Fibroblast of peridontal ligament (primary cell): ENCODE results near the gene PTPRF.

ENCODE experiments used
- DNase-seq: peaks from one replicate; pipeline ENCODE4 v3.0.0-alpha.2; 2010; ENCODE audit errors: extremely low read depth

The PTPRF gene

DNA sequence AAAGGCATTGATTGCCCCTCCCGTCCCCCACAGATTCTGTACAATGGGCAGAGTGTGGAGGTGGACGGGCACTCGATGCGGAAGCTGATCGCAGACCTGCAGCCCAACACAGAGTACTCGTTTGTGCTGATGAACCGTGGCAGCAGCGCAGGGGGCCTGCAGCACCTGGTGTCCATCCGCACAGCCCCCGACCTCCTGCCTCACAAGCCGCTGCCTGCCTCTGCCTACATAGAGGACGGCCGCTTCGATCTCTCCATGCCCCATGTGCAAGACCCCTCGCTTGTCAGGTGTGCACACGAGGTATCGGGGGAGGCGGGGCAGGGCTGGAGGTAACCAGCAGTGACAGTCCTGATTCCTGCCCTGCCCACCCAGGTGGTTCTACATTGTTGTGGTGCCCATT, 74.5 kb downstream of the PTPRF start:
- no peak for DNase-seq

DNA sequence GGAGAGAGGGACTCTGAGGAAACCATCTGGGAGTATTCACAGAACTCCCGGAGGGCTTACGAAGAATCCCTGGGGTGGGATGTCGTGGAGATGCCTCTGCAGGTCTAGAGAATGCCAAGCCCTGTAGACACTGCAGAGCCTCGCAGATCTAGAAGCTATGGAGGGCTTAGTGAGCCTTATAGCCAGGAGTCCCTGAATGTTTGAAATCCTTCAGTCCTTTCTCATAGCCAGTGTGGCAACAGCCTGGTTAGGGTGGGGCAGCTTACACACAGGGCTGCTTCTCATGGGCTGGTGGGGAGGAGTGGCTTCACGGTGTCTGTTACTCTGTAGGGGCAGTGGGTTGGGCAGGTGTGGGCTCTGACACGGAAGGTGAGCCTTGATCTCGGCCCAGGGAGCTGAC, 75.1 kb downstream of the PTPRF start:
- DNase-seq: no peak

- no peak for DNase-seq
Observed at GRCh38 chr1:43606624-43607023, 75.9 kb downstream of the PTPRF start.

DNA sequence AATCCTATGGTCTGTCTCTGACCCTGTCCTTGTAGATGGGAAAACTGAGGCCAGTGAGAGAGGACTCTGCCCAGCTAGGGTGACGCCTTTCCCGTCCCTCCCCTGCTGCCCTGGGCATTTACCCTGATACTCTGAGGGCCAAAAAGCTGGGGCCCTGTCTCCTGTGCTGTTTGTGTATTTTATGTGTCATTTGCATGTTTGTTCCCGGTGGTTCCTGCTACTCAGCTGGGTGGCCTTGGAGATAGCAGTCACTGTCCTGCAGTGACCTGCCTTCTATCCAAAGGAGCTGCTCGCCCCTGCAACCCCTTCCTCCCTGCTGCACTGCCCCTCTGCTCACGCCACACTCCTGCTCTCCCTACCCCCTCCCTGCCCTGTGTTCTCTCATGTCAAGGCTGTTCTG, 78.1 kb downstream of the PTPRF start:
- DNase-seq: no peak

DNA sequence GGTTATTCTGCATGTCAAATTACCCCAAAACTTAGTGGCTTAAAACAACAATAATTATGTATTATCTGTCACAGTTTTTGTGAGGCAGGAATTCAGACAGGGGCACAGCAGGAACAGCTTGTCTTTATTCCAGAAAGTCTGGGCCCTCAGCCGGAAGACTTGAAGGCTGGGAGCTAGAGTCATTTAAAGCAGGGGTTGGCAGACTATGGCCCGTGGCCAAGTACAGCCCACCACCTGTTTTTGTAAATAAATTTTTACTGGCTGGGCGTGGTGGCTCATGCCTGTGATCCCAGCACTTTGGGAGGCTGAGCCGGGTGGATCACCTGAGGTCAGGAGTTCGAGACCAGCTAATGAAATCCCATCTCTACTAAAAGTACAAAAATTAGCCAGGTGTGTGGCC, 79.7 kb downstream of the PTPRF start:
- no peak for DNase-seq

GRCh38 chr1:43611950-43612349, 81.3 kb downstream of the PTPRF start:
- no peak for DNase-seq

DNA sequence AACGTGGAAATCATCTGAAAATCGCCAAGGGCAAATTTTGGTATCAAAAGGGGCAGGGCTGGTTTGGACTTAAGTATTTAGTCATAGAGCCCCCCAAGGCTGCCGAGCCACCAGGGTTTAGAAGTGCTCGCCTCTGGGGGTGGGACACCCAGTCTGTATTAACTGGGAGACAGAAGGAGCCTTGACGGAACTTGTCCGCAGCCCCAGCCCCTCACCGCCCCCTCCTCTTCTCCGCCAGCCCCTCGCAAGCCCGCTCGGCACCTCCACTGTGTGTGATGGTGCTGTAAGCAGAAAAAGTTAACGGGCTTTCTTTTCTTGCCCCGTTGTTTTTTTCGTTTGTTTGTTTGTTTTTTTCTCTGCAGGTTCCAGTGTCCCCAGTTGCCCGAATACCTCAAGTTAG, 81.7 kb downstream of the PTPRF start:
- no peak for DNase-seq

DNA sequence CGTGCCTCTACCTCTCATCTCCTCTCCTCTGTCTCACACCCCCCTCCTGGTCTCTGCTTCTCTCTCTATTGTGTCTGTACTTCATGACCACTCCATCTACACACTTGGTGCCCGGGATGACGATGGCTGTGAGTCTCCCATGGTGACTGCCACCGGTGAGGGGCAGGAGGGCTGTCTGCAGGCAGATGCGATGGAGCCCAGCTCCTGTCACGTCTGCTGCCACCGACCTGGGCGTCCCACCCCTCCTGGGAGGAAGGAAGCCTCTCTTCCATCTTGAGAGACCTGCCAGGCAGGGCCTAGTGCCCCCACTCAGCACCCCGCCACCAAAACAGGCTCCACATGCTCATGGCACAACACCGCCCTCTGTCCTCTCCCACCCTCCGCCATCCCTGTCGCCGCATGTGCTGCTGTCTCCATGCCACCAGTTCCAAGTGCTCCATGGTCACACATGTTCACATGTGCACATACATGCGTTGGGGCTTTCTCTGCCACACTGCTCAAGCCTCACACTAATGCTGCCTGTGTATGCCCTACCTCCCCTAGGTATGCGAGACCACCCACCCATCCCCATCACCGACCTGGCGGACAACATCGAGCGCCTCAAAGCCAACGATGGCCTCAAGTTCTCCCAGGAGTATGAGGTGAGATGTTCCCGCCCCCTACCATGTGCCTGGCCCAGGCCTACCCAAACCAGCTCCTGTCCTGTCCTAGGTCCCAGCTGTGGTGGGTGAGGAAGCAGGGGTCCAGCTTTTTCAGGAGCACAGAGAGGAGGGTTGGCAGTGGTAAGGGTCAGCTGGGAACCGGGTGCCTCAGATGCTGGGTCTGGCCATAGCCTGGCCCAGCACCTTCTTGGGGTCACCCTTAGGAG, 82.6 kb downstream of the PTPRF start:
- no peak for DNase-seq

GRCh38 chr1:43614211-43614610, 83.5 kb downstream of the PTPRF start:
- no peak for DNase-seq

- no peak for DNase-seq
Observed at GRCh38 chr1:43614891-43615290, 84.2 kb downstream of the PTPRF start.

GRCh38 chr1:43616383-43616782, 85.7 kb downstream of the PTPRF start:
- no peak for DNase-seq

DNA sequence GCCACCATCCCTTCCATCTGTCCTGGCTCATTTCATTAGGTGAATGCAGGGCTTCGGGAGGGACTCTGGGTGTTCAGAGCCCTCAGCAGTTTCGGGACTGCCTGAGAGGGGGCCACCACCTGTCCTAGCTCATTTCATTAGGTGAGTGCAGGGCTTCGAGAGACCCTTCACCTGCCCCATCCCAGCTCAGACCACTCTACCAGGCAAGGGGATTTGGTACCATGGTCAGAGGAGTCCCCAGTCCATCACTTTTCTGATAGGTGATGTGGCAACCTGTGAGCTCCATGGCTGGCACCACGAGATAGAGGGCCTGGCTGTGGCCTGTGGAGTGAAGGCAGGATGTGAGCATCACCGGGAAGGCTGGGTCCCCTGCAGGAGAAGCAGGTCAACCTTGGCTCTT, 86.3 kb downstream of the PTPRF start:
- DNase-seq: no peak

- DNase-seq: no peak
Observed at GRCh38 chr1:43617668-43618067, 87.0 kb downstream of the PTPRF start.

DNA sequence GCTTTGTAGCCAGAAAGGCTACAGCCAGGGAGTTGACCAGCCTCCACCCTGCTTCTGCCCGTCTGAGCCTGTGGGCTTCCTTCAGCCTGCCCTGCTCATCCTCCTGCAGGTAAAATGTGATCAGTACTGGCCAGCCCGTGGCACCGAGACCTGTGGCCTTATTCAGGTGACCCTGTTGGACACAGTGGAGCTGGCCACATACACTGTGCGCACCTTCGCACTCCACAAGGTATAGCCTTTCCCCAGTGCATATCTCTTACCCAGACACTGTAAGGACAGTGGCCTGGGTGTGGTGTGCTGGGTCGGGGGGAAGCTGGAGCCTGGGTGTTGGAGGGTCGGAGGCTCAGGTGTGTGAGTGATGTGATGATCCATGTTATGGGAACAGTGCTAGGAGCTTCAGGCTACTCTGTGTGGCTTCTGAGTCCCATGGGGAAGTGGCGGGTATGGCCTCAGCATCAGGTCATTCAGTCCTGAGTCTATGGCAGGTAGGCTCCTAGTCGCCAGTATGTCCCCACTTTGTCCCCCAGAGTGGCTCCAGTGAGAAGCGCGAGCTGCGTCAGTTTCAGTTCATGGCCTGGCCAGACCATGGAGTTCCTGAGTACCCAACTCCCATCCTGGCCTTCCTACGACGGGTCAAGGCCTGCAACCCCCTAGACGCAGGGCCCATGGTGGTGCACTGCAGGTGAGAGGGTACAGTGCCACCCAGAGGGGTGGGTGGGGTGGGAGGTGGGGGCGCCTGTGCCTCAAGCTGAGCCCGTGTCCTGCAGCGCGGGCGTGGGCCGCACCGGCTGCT, 88.0 kb downstream of the PTPRF start:
- no peak for DNase-seq

GRCh38 chr1:43619314-43619790, 88.7 kb downstream of the PTPRF start:
- no peak for DNase-seq

DNA sequence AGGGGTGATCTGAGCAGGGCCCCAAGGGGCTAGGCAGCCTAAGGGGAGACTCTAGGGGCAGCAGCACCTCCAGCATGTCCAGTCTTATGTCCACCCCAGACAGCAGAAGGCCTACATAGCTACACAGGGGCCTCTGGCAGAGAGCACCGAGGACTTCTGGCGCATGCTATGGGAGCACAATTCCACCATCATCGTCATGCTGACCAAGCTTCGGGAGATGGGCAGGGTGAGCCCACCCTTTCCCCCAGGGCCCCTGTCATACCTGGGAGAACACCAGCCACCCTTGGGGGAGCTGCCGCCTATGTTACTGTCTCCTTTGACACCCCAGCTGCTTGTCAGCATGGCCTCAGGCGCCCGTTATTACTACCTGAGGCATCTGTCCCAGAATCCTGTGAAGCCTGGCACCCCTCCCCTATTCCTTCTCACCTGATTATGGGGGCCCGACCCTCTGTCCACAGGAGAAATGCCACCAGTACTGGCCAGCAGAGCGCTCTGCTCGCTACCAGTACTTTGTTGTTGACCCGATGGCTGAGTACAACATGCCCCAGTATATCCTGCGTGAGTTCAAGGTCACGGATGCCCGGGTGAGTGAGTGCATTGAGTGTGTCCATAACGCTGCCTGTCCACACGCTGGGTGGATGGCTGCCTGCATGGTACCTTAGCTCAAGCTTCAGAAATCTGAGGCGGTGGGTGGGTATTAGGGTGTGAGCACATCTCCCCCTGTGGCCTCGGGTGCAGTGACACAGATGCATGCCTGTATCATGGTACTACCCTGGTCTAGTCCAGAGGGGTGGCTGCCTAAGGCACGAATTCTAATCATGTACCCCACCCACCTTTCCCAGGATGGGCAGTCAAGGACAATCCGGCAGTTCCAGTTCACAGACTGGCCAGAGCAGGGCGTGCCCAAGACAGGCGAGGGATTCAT, 89.6 kb downstream of the PTPRF start:
- DNase-seq: no peak

DNA sequence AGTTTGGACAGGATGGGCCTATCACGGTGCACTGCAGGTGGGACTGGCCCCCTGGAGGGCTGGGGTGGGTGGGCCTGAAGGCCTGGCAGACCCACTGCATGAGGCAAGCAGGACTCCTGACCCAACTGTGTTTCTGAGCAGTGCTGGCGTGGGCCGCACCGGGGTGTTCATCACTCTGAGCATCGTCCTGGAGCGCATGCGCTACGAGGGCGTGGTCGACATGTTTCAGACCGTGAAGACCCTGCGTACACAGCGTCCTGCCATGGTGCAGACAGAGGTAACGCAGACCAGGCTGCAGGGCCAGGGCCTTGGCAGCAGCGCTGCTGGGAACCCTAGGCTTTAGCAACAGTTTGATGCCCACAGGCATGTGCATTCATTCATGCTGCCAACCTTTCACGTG, 90.3 kb downstream of the PTPRF start:
- no peak for DNase-seq

GRCh38 chr1:43621386-43621785, 90.7 kb downstream of the PTPRF start:
- DNase-seq: no peak

GRCh38 chr1:43621861-43622260, 91.2 kb downstream of the PTPRF start:
- no peak for DNase-seq

DNA sequence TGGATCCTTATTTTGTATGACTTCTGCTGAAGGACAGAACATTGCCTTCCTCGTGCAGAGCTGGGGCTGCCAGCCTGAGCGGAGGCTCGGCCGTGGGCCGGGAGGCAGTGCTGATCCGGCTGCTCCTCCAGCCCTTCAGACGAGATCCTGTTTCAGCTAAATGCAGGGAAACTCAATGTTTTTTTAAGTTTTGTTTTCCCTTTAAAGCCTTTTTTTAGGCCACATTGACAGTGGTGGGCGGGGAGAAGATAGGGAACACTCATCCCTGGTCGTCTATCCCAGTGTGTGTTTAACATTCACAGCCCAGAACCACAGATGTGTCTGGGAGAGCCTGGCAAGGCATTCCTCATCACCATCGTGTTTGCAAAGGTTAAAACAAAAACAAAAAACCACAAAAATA, 91.8 kb downstream of the PTPRF start:
- DNase-seq: peak; percentile 53

- DNase-seq: no peak
Observed at GRCh38 chr1:43622901-43623780, 92.5 kb downstream of the PTPRF start.
